GM21825 (cell line): ENCODE measurements around the gene GLUL.
"Not testable (repeated sequence)": the region's sequence is repeated elsewhere in the genome, so short reads cannot be mapped to it uniquely, and the experiment has no call there.

Source experiments
- ATAC-seq: cut with Tn5 transposase; IDR thresholded peaks from one replicate; pipeline ENCODE4 v1.9.1; 2021; ENCODE audit warnings: mild to moderate bottlenecking, moderate library complexity; ENCODE audit not compliant: unreplicated experiment

Gene GLUL

DNA sequence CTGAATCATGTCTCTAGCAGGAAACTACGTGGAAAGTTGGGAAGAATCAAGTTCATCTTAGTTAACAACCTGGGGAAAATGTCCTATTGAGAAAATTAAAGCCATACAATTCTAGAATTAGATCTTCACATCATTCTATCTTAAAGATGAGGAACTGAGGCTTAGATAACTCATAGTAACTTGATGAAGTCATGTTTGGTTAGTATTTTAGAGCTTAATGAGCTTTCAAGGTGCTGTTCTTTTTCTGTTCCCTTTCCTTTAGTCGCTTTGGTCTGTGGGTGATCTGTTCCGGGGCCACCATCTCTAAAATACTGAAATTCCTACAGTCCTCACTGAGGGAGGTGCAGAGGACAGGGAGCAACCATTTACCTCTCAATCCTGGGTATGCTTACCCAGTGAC lies 4.3 kb upstream of the GLUL start:
- no peak for ATAC-seq

GRCh38 chr1:182394055-182394775 lies 2.6 kb upstream of the GLUL start:
- ATAC-seq, result no peak

- peak; percentile 14 for ATAC-seq
Measured at GRCh38 chr1:182392050-182393028, 749 bp upstream of the GLUL start.

DNA sequence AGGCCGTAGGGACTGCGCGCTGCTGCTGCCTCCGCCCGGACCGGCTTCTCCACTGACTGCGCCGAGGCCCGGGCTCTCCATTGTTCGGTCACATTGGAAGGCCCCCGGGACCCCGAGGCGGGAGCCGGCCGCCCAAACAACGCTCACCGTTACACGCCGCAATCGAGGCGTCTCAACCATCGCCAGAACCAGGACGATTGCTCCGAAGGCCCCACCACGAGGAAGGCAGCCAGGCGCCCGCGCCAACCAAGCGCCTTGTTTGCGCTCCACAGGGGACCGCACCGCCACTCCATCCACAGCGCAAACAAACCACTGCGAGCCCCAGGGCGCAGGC lies 595 bp downstream of the GLUL start:
- no peak for ATAC-seq

DNA sequence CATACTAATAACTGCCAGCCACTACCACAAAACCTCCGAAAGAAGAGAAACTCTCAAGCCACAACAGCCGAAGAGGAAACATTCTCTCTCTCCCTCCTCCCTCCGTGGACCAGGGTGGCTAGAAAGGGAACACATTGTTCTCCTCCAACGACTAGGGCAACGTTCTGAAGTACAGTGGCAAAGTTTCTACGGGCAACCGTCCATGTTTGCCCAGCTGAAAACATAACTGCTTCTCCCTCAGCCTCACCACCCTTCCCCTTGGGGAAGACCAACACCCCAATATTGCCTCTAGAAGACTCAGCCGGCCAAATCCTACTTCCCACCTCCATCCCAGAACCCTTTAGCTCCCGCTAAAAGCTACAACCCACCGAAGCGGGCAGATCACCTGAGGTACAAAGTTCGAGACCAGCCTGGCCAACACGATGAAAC lies 2.0 kb downstream of the GLUL start:
- ATAC-seq, result no peak

- no peak for ATAC-seq
Measured at GRCh38 chr1:182388392-182389134, 3.0 kb downstream of the GLUL start.

DNA sequence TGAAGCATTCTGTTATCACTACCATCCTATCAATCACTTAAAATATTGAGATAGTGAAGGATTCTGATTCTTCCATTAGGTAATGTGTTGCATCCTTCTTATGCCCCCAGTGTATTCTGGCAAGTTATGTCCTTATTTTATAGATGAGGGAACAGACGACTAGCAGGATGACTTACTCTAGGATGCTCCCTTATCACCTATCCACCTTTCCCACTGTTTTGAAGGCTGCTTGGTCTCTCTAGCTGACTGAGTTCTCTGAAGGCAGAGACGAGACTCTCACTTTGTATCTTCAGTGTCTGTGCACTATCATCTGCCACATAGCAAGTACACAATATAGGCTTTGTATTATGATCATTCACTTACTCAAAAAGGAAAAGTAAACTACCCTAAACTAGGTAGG lies 4.0 kb downstream of the GLUL start:
- ATAC-seq, result no peak

GRCh38 chr1:182386980-182387379 lies 4.6 kb downstream of the GLUL start:
- no peak for ATAC-seq

DNA sequence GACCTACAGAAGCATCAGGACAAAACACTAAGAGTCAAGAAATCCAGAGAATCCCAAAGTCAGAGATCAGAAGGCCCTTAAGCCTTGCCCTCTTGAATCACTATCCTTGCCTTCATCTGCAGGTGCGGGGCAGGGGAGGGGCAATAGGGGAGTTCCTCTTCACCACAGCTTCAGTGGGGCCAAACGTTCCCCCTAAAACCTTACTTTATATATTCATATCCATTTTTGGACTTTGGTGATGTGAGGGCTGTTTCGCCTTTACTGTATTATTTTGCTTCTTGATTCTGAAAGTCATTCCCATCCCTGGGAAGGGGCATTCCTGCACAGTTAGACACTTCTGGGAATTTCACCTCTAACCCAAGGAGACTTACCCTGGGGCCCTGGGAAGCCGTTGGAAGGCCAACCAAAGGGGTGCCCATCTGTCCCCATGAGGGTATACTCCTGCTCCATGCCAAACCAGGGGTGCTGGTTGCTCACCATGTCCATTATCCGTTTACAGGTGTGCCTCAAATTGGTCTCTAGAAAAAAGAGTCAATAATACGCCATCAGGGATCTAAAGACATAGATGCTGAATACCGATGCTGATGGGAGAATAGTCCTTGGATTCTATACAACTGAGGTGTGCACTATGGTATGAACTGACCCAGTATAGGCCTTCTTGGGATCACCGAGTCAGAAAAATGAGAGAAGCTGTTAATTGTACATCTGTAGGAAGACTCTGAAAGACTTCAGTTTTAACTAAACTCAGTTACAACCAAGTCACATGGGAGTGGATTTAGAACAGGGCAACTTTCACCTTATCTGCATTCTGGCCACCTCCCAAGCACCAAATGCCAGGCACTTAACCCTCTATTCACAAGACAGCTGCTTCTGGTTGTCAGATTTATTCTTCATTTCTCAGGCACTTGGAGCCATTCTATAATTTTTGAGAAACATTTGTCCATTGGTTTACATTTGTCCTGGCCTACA lies 5.4 kb downstream of the GLUL start:
- no peak for ATAC-seq

DNA sequence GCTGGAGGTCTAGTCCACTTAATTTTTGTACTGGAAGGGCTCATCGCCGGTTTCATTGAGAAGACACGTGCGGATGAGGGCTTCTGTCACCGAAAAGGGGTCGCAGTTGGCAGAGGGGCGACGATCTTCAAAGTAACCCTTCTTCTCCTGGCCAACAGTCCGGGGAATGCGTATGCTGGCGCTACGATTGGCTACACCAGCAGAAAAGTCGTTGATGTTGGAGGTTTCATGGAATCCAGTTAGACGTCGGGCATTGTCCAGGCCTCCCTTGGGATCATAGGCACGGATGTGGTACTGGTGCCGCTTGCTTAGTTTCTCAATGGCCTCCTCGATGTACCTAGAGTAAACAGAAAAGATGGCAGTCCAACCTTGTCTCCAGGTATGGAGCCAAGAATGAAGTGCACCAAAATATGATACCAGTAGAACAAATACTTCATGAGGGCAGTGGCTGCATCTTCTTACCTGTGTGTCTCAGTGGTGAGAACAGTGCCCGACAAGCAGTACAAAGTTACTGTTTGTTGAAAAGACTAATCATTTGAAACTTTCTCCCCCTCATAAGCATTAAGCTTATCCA lies 7.1 kb downstream of the GLUL start:
- ATAC-seq, result no peak

DNA sequence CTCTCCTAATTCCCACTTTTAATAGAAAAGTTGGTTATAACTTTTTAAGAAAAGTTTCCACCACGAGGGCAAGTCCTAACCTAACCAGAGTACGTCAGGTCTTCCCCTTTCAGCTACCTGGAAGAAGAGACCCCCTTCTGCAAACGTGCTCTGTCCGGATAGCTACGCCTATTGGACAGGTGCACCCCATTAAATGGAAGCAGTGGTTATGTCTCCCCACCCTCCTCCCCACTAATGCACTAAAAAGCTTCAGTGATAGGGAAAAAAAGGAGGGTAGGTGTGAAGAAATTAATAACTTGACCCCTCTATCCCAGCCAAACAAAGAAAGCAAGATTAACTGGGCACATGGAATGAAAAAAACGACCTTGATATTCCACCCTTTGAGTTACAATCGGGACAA lies 7.7 kb downstream of the GLUL start:
- ATAC-seq, result no peak

DNA sequence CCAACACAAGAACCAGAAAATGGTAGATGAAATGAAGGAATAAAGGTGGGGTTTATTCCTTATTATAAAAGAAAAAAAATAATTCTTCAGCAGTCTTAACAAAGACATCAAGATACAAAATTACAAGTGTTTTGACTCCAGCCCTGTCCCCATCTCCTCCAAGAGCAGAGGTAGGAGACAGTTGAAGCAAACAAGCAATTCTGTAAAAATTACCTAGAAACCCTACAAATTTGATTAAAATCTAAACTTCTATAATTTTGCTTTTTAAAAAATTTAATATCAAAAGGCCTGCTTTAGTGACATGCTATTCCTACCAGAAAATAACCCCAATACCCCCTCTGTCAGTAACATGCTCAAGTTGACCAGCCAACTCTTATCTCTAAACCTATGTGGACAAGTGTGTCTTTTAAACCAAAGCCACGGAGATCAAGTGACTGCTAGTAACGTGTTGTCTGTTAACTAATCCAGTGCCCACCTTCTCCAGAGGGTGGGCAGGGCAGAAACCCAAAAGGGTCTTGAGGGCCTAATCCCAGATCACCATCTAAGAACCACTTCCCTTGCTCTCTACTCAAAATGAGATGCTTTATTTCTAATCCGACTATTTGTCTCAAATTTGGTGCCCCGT lies 8.4 kb downstream of the GLUL start:
- ATAC-seq, result no peak

DNA sequence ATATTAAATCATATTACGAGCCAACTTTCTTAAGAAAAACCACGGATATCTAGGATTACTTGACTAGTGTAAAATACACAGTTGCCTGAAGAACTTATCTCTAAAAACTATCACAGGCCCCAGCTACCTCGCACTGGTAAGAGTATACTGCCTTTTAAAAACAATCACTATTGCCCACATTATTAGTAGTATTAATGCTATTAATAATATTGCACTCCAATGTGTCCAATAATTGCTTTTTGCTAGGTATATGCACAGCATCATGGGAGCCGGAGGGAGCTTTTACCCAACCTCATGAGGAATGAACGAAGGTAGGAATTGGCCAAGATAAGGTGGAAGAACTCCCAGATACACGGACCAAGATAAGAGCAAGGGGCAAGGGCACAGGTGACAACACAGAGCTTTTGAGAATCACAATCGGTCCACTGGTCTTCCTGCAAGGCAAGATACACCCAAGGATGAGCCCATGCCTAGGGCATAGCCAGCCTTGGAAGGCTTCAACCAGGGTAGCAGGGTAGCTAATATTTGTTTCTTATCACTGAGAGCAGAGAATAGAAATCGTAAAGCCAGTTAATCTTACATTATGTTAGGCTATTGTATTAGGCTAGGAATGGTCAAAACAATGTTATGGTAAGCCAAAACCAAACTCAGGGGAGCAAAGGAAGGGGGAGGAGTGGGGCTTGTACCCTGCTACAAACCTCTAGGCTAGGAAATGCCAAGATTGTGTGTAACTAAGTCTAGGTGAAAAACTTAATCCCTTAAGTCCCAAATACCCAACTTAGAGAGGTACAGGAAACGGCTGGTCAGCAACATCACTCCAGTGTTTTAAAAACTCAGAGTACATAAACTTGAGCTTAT lies 9.4 kb downstream of the GLUL start:
- no peak for ATAC-seq

DNA sequence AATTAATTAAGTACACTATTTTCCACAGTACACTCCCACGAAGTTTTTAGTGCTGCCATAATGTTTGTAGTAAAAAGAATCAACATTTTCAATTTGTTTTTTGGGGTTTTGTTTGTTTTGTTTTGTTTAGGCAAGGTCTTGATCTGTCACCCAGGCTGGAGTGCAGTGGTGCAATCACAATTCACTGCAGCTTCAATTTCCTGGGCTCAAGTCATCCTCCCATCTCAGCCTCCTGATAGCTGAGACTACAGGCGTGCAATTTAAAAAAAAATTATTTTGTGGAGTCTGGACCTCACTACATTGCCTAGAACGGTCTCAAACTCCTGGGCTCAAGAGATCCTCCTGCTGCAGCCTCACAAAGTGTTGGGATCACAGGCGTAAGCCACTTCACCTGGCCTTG lies 11.4 kb downstream of the GLUL start:
- no peak for ATAC-seq

GRCh38 chr1:182379781-182380180 lies 11.8 kb downstream of the GLUL start:
- ATAC-seq, result not testable (repeated sequence)

DNA sequence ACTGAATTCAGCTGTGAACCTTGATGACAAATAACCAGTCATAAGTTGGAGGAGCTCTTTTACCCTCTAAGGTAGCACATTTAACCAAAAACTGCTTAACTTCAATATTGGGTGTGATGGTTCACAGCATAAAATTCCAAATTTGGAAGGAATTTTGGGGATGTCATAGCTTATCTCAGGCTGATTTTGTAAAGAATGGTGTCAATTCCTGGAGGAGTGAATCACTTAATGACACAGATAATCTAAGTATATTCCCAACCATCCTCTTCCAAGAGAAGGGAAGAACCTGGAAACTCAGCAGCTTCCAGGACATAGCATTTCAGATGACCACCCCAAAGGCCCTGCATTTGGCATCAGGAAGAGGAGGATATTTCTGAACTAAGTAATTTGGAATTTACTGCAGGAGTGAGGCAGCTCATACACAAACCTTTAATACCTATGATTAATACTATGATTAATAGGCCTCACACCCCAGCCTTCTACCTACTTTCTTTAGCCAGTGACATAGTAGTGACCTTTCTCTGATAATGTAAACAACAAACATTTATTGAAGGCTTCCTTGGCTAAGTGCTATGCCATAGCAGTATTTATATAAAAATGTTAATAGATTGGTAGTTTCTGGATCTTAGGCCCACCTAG lies 14.5 kb downstream of the GLUL start:
- no peak for ATAC-seq

- no peak for ATAC-seq
Measured at GRCh38 chr1:182374101-182374834, 17.3 kb downstream of the GLUL start.
